ENCODE results near the gene RING1. TPM values are rescaled to one million over a fixed set of nuclear protein-coding genes. Genes with fewer than 3 reads are reported as not detected.

RING1 gene
- total and polyA plus RNA-seq, 3 donors from 2014 or later: 36.2 to 60.2 (median 38.0) TPM

- Histone ChIP-seq H3K27me3 (no peaks in the 10 kb centered on the region), H3K27ac (no peak overlapping the region), H3K36me3 (ENCODE audit: low read depth, missing control alignments) (no peaks in the 10 kb centered on the region), H3K9me3 (no peaks in the 10 kb centered on the region), H3K4me3 (no peak overlapping the region), H3K4me1 (peaks cover 6% of the 10 kb centered on the region)
- TF ChIP-seq CTCF (IDR thresholded peaks at IDR 0.05) (no peak), POLR2A (IDR thresholded peaks at IDR 0.05) (no peak)
- no peak for DNase-seq
- intact Hi-C loops (cut with DNase I; ENCODE audit: low total_unique reads): no loop called here
- WGBS, 2 donors: 31 to 53% methylated on average over 1 of the region's 1 CpG
These were observed 35.2 kb downstream of the RING1 start for GRCh38 chr6:33243476-33243875.

GRCh38 chr6:33247977-33248642 lies 39.8 kb downstream of the RING1 start:
- H3K36me3 ChIP-seq (ENCODE audit: low read depth, missing control alignments): no peaks in the 10 kb centered on the region

GRCh38 chr6:33248643-33248931 lies 40.3 kb downstream of the RING1 start:
- H3K36me3 ChIP-seq (ENCODE audit: low read depth, missing control alignments): no peaks in the 10 kb centered on the region
- peak overlapping the region; percentile 68 to 72 for H3K4me3 ChIP-seq
- peaks cover 21% of the 10 kb centered on the region for H3K4me1 ChIP-seq
- DNase-seq: no peak
- no peaks in the 10 kb centered on the region for H3K9me3 ChIP-seq
- intact Hi-C loops (cut with DNase I; ENCODE audit: low total_unique reads): no loop called here
- H3K27ac ChIP-seq: peak overlapping the region; percentile 94 to 98
- TF ChIP-seq POLR2A (IDR thresholded peaks at IDR 0.05) (no peak), CTCF (IDR thresholded peaks at IDR 0.05) (no peak)
- WGBS, 2 donors: 0% methylated on average over 18 of the region's 18 CpGs
- no peaks in the 10 kb centered on the region for H3K27me3 ChIP-seq

More at GRCh38 chr6:33247977-33248642, 39.8 kb downstream of the RING1 start:
- intact Hi-C loops (cut with DNase I; ENCODE audit: low total_unique reads): loop anchor here (2.0 kb wide), 1 partner anchor 85 kb away; no protein-coding TSS in a partner anchor
- H3K9me3 ChIP-seq: no peaks in the 10 kb centered on the region
- peak overlapping the region; percentile 68 to 72 for H3K4me3 ChIP-seq
- peak; percentile 95 for DNase-seq
- H3K4me1 ChIP-seq: peaks cover 21% of the 10 kb centered on the region
- no peaks in the 10 kb centered on the region for H3K27me3 ChIP-seq
- peak overlapping the region; percentile 94 to 98 for H3K27ac ChIP-seq
- peak; percentile 85 to 96 (median 93) for TF ChIP-seq CTCF (IDR thresholded peaks at IDR 0.05)
- no peak for TF ChIP-seq POLR2A (IDR thresholded peaks at IDR 0.05)
- WGBS, 2 donors: 1% methylated on average over 24 to 28 of the region's 28 CpGs

- TF ChIP-seq CTCF (IDR thresholded peaks at IDR 0.05): peak in 1 of 3 experiments; percentile 14
- no peak for TF ChIP-seq POLR2A (IDR thresholded peaks at IDR 0.05)
- Histone ChIP-seq H3K9me3 (no peaks in the 10 kb centered on the region), H3K27me3 (no peaks in the 10 kb centered on the region), H3K36me3 (ENCODE audit: low read depth, missing control alignments) (no peaks in the 10 kb centered on the region), H3K27ac (peak overlapping the region; percentile 94 to 98), H3K4me3 (peak overlapping the region; percentile 68 to 72), H3K4me1 (peaks cover 21% of the 10 kb centered on the region)
- intact Hi-C loops (cut with DNase I; ENCODE audit: low total_unique reads): no loop called here
- DNase-seq: peak; percentile 99
- 0 to 1% methylated on average over 48 to 58 of the region's 58 CpGs for WGBS, 2 donors
These were observed 40.8 kb downstream of the RING1 start for GRCh38 chr6:33248932-33249731.

Data from testis (tissue), 3 donors.